B cell (primary cell): ENCODE measurements around the gene TRMO.

Source experiments
- EZH2 ChIP-seq: IDR thresholded peaks from 2 replicates; pipeline ENCODE4 v1.6.1; 2012; ENCODE audit warnings: borderline replicate concordance, low read depth, mild to moderate bottlenecking, moderate library complexity, low read length; ENCODE audit not compliant: insufficient read depth, poor library complexity, severe bottlenecking
- TF ChIP-seq, protein P1 (sequence below): fragments of 200-600 bp; IDR thresholded peaks from one replicate; pipeline ENCODE4 v1.8.0; 2022; ENCODE audit warnings: antibody characterized with exemption, mild to moderate bottlenecking

DNA sequence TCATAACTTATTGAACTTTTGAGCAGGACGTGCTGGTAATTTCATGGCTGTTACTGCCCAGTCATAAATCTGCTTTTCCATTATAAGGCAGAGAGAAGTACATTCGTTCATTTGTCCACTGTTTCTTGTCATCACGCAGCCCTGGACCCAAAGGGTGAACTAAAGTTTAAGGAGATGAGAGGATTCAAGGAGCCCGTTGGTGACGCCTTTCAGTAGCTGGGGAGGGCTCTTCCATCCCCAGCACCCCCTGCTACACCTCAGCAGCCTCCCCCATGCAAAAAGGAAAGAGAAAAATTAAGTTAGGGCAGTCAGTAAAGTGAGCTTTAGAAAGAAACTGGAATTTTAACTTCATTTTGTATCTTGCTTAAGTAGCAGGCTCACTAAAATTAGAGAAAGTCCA lies 66.4 kb downstream of the TRMO start:
- TF ChIP-seq, protein P1, sequence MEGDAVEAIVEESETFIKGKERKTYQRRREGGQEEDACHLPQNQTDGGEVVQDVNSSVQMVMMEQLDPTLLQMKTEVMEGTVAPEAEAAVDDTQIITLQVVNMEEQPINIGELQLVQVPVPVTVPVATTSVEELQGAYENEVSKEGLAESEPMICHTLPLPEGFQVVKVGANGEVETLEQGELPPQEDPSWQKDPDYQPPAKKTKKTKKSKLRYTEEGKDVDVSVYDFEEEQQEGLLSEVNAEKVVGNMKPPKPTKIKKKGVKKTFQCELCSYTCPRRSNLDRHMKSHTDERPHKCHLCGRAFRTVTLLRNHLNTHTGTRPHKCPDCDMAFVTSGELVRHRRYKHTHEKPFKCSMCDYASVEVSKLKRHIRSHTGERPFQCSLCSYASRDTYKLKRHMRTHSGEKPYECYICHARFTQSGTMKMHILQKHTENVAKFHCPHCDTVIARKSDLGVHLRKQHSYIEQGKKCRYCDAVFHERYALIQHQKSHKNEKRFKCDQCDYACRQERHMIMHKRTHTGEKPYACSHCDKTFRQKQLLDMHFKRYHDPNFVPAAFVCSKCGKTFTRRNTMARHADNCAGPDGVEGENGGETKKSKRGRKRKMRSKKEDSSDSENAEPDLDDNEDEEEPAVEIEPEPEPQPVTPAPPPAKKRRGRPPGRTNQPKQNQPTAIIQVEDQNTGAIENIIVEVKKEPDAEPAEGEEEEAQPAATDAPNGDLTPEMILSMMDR, result no peak
- TF ChIP-seq EZH2, result no peak
